HCT116 (cell line): ENCODE measurements around the gene KIF26A. TPM values are rescaled to one million over a fixed set of nuclear protein-coding genes. Genes with fewer than 3 reads are reported as not detected.

Experiments
- ATAC-seq: fragments of 200-7000 bp; cut with Tn5 transposase; 2 replicates; pipeline ENCODE4 v1.9.1; 2020; ENCODE audit warnings: mild to moderate bottlenecking, moderate library complexity
- BruUV-seq: library from RNA; stranded (reverse); fragments of 400-500 nt; replicated peaks from 2 replicates; lab custom pipeline; 2021; lab: Mats Ljungman, UMichigan
- CTCF ChIA-PET: fragments of 300-600 bp; sonication (Branson Sonifier 250); formaldehyde crosslinking; loops from one replicate; lab custom pipeline; 2021; ENCODE audit warnings: antibody characterized with exemption; lab: Charles Lee
- POLR2A ChIA-PET: fragments of 300-600, 350-600 bp; sonication (Branson Sonifier 250); formaldehyde crosslinking; loops from one replicate; lab custom pipeline; 2021; ENCODE audit warnings: antibody characterized with exemption; lab: Charles Lee
- RAD21 ChIA-PET, 2 experiments: fragments of 300-600 bp; sonication (Branson Sonifier 250); formaldehyde crosslinking; loops; one replicate each; lab custom pipeline; 2023; ENCODE audit warnings: low total read pairs in 2 of 2; ENCODE audit not compliant: uncharacterized antibody in 2 of 2, unreplicated experiment in 2 of 2, low non-redundant PET in 1 of 2; lab: Charles Lee
- DNase-seq: peaks from one replicate; pipeline ENCODE4 v3.0.0-alpha.2; 2010; ENCODE audit warnings: low read depth, low spot score
- H2AFZ ChIP-seq: fragments of 200-600 bp; shearing (Covaris generic), sonication (generic); 2 replicates; pipeline ENCODE4 v1.6.1; 2017; ENCODE audit warnings: low read depth, mixed run types, mixed read lengths, antibody characterized with exemption, low read length; ENCODE audit not compliant: poor library complexity, severe bottlenecking
- H3K27ac ChIP-seq: 2 replicates; pipeline ENCODE4 v1.5.1; 2012; ENCODE audit warnings: low read depth, low read length
- H3K27me3 ChIP-seq: fragments of 200-600 bp; sonication (generic); 2 replicates; pipeline ENCODE4 v1.6.1; 2016; ENCODE audit warnings: mixed run types, low read length, mixed read lengths; ENCODE audit not compliant: insufficient read depth
- H3K36me3 ChIP-seq, 2 experiments: fragments of 200-500 bp in 1 of 2; fragments of 200-600 bp in 1 of 2; sonication (Bioruptor generic) in 1 of 2; sonication (generic) in 1 of 2; 2 replicates each; pipeline versions ENCODE4 v1.5.1 to v1.6.1; 2014 to 2016; ENCODE audit warnings: low read length in 2 of 2, inconsistent platforms in 1 of 2, mixed read lengths in 1 of 2, mixed run types in 1 of 2; ENCODE audit not compliant: insufficient read depth in 2 of 2, control insufficient read depth in 1 of 2
- H3K4me1 ChIP-seq, 2 experiments: fragments of 200-600 bp in 1 of 2; sonication (generic) in 1 of 2; 2 replicates each; pipeline versions ENCODE4 v1.5.1 to v1.6.1; 2012 to 2017; ENCODE audit warnings: low read length in 2 of 2, inconsistent platforms in 1 of 2, mild to moderate bottlenecking in 1 of 2, mixed read lengths in 1 of 2, mixed run types in 1 of 2, moderate library complexity in 1 of 2; ENCODE audit not compliant: insufficient read depth in 2 of 2, control insufficient read depth in 1 of 2
- H3K4me2 ChIP-seq: fragments of 200-600 bp; sonication (generic); 2 replicates; pipeline ENCODE4 v1.6.1; 2017; ENCODE audit warnings: mixed run types, low read length, mixed read lengths
- H3K4me3 ChIP-seq, 2 experiments: fragments of 200-600 bp in 1 of 2; sonication (generic) in 1 of 2; replicated peaks in 1 of 2; 2 replicates each; pipeline ENCODE4 v1.5.1; 2011 to 2016; ENCODE audit warnings: low read length in 2 of 2, control low read depth in 1 of 2, low read depth in 1 of 2, mild to moderate bottlenecking in 1 of 2, mixed read lengths in 1 of 2, mixed run types in 1 of 2
- H3K79me2 ChIP-seq: fragments of 200-600 bp; sonication (generic); 2 replicates; pipeline ENCODE4 v1.6.1; 2017; ENCODE audit warnings: mild to moderate bottlenecking, mixed run types, low read length, moderate library complexity, mixed read lengths; ENCODE audit not compliant: insufficient read depth
- H3K9ac ChIP-seq: fragments of 200-600 bp; sonication (generic); 2 replicates; pipeline ENCODE4 v1.6.1; 2016; ENCODE audit warnings: low read length, mixed read lengths
- H3K9me2 ChIP-seq: fragments of 200-600 bp; sonication (generic), shearing (Covaris generic); 2 replicates; pipeline ENCODE4 v1.6.1; 2017; ENCODE audit warnings: mixed run types, mild to moderate bottlenecking, moderate library complexity; ENCODE audit not compliant: insufficient read depth
- H3K9me3 ChIP-seq, 2 experiments: fragments of 200-500 bp in 1 of 2; fragments of 200-600 bp in 1 of 2; sonication (Bioruptor generic) in 1 of 2; sonication (generic) in 1 of 2; 2 replicates each; pipeline ENCODE4 v1.6.1; 2014 to 2017; ENCODE audit warnings: low read length in 2 of 2, mixed read lengths in 2 of 2, inconsistent platforms in 1 of 2, low read depth in 1 of 2, mild to moderate bottlenecking in 1 of 2, mixed run types in 1 of 2, moderate library complexity in 1 of 2; ENCODE audit not compliant: control insufficient read depth in 1 of 2, insufficient read depth in 1 of 2
- H4K20me1 ChIP-seq: fragments of 200-600 bp; sonication (generic), shearing (Covaris generic); 2 replicates; pipeline ENCODE4 v1.6.1; 2017; ENCODE audit warnings: mixed run types, mild to moderate bottlenecking, moderate library complexity; ENCODE audit not compliant: insufficient read depth
- CEBPB ChIP-seq: IDR thresholded peaks from 2 replicates; pipeline ENCODE4 v1.6.1; 2012; ENCODE audit warnings: low read depth
- EGR1 ChIP-seq: IDR thresholded peaks from 2 replicates; pipeline ENCODE4 v1.6.1; 2012; ENCODE audit warnings: low read depth
- ELF1 ChIP-seq: IDR thresholded peaks from 2 replicates; pipeline ENCODE4 v1.6.1; 2012; ENCODE audit warnings: low read depth, borderline replicate concordance
- EZH2 ChIP-seq: fragments of 200-600 bp; sonication (generic); IDR thresholded peaks from 2 replicates; pipeline ENCODE4 v1.6.1; 2017; ENCODE audit warnings: antibody characterized with exemption, mixed run types
- POLR2A ChIP-seq: IDR thresholded peaks from 2 replicates; pipeline ENCODE4 v1.7.0; 2011; ENCODE audit warnings: borderline replicate concordance; ENCODE audit not compliant: insufficient read depth, insufficient read length; ENCODE audit errors: extremely low read depth
- RAD21 ChIP-seq: IDR thresholded peaks from 2 replicates; pipeline ENCODE4 v1.6.1; 2012; ENCODE audit warnings: low read depth, mild to moderate bottlenecking
- SIN3A ChIP-seq: IDR thresholded peaks from 2 replicates; pipeline ENCODE4 v1.6.1; 2012; ENCODE audit warnings: low read depth
- SRF ChIP-seq: IDR thresholded peaks from 2 replicates; pipeline ENCODE4 v1.6.1; 2012; ENCODE audit warnings: low read depth
- TCF7L2 ChIP-seq: IDR thresholded peaks from 2 replicates; pipeline ENCODE4 v1.7.0; 2011; ENCODE audit warnings: borderline replicate concordance, inconsistent platforms; ENCODE audit not compliant: insufficient read depth, insufficient read length; ENCODE audit errors: extremely low read depth
- YY1 ChIP-seq: IDR thresholded peaks from 2 replicates; pipeline ENCODE4 v1.6.1; 2011; ENCODE audit warnings: low read length, low read depth, moderate library complexity, mild to moderate bottlenecking; ENCODE audit not compliant: insufficient replicate concordance; ENCODE audit errors: extremely low read depth
- ZFX ChIP-seq: fragments of 450-650 bp; IDR thresholded peaks from 2 replicates; pipeline ENCODE4 v1.6.1; 2017
- ZNF274 ChIP-seq: fragments of 200-500 bp; sonication (Bioruptor generic); IDR thresholded peaks from 2 replicates; pipeline ENCODE4 v1.6.1; 2014; ENCODE audit warnings: mild to moderate bottlenecking, low read depth, low read length, inconsistent platforms
- intact Hi-C: fragments of 100-400 bp; cut with micrococcal nuclease; formaldehyde crosslinking; loops from 2 replicates; pipeline ENCODE4 v1.10.0; 2022
- total RNA-seq: library from RNA; stranded (reverse); gene quantifications from one replicate; pipeline ENCODE4 v1.2.1, GENCODE V29; 2021; ENCODE audit not compliant: unreplicated experiment
- TF ChIP-seq, protein P1 (sequence below): IDR thresholded peaks from 2 replicates; pipeline ENCODE4 v1.6.1; 2012
- TF ChIP-seq, protein P2 (sequence below), 3 experiments: fragments of 200-600 bp in 1 of 3; sonication (generic) in 1 of 3; IDR thresholded peaks in 2 of 3; conservative IDR thresholded peaks in 1 of 3; 2 replicates each; pipeline ENCODE4 v1.5.1; 2012 to 2017; ENCODE audit warnings: low read depth in 2 of 3, low read length in 2 of 3, antibody characterized with exemption in 1 of 3, borderline replicate concordance in 1 of 3, control low read depth in 1 of 3, mild to moderate bottlenecking in 1 of 3, mixed read lengths in 1 of 3, mixed run types in 1 of 3, moderate library complexity in 1 of 3; ENCODE audit not compliant: insufficient read depth in 1 of 3
- TF ChIP-seq, protein P3 (sequence below): IDR thresholded peaks from 2 replicates; pipeline ENCODE4 v1.6.1; 2012

KIF26A gene
- total RNA-seq, 1 experiment from 2014 or later = 10.2 TPM

DNA sequence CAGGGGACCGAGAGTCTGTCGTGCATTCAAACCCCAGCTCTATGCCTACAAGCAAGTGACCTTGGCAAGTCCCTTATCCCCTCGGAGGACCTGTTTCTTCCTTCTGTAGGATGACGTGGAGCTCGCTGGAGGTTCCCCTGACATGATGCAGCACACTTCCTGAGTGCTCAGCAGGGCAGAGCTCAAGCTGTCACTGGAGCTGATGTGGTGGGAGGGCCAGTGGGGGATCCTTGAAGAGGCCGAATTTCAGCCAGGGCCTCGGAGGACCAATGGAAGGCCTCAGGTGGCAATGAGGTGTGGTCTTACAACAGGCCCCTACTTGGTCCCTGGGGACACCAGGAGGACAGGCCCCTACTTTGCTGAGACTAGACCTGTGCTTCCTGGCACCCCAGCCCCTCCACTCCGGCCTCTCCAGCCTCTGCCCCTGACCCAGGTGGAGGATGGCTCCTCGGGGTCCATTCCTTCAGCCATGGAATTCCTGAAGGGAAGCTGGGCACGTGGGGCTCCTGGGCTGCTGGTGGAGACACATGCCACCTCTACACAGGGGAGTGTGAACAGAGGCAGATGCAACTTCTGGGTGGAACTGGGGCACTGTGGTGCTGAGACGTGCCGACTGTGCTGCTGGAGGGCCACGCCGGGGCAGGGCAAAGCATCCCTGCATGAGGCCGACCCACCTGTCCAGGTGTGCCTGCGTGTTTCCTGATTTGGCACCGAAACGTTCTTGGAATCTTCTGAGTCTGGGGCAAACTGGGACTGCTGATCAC, 18.7 kb upstream of the KIF26A start:
- peaks cover 4 to 15% of the 10 kb centered on the region in 2 experiments for H3K9me3 ChIP-seq
- intact Hi-C loops = no loop called here
- H3K4me1 ChIP-seq = peaks cover 22 to 54% of the 10 kb centered on the region in 2 experiments; a peak in 3 of 4 replicates
- ATAC-seq = no peak
- H3K27me3 ChIP-seq = no peaks in the 10 kb centered on the region
- H3K4me2 ChIP-seq = 0 out of 2 replicates have a peak overlapping the region, but pooled peaks have one; percentile 21
- no peak for DNase-seq
- RAD21 ChIA-PET = no interaction called here
- POLR2A ChIA-PET = no interaction called here
- no TSS peak for BruUV-seq
- no peak overlapping the region for H3K9ac ChIP-seq
- TF ChIP-seq TCF7L2 (no peak), POLR2A (no peak), RAD21 (no peak), ELF1 (no peak), CEBPB (no peak), SIN3A (no peak), YY1 (no peak), ZFX (no peak), SRF (no peak), ZNF274 (no peak), EGR1 (no peak), EZH2 (no peak)
- TF ChIP-seq, protein P1, sequence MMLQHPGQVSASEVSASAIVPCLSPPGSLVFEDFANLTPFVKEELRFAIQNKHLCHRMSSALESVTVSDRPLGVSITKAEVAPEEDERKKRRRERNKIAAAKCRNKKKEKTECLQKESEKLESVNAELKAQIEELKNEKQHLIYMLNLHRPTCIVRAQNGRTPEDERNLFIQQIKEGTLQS = no peak
- TF ChIP-seq, protein P2, sequence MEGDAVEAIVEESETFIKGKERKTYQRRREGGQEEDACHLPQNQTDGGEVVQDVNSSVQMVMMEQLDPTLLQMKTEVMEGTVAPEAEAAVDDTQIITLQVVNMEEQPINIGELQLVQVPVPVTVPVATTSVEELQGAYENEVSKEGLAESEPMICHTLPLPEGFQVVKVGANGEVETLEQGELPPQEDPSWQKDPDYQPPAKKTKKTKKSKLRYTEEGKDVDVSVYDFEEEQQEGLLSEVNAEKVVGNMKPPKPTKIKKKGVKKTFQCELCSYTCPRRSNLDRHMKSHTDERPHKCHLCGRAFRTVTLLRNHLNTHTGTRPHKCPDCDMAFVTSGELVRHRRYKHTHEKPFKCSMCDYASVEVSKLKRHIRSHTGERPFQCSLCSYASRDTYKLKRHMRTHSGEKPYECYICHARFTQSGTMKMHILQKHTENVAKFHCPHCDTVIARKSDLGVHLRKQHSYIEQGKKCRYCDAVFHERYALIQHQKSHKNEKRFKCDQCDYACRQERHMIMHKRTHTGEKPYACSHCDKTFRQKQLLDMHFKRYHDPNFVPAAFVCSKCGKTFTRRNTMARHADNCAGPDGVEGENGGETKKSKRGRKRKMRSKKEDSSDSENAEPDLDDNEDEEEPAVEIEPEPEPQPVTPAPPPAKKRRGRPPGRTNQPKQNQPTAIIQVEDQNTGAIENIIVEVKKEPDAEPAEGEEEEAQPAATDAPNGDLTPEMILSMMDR (IDR thresholded peaks at IDR 0.05 in 2 of 3, conservative IDR thresholded peaks at IDR 0.05 in 1 of 3; ENCODE audit: borderline replicate concordance in 1 of 3, insufficient read depth in 1 of 3, low read depth in 2 of 3, low read length in 2 of 3) = no peak
- TF ChIP-seq, protein P3, sequence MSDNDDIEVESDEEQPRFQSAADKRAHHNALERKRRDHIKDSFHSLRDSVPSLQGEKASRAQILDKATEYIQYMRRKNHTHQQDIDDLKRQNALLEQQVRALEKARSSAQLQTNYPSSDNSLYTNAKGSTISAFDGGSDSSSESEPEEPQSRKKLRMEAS = no peak
- H3K9me2 ChIP-seq = no peaks in the 10 kb centered on the region
- H3K27ac ChIP-seq = no peak overlapping the region
- H3K79me2 ChIP-seq = no peaks in the 10 kb centered on the region
- H2AFZ ChIP-seq = no peak overlapping the region
- CTCF ChIA-PET = interaction anchor here (1.0 to 1.5 kb wide), 3 partner anchors 18 to 444 kb away, joined by 3 to 5 read pairs (median 4); no protein-coding TSS in a partner anchor
- no peaks in the 10 kb centered on the region for H4K20me1 ChIP-seq
- no peaks in the 10 kb centered on the region for H3K36me3 ChIP-seq
- no peak overlapping the region for H3K4me3 ChIP-seq
